ENCODE results near the gene MVB12B.

MVB12B gene

GRCh38 chr9:126419475-126419874, 92.8 kb downstream of the MVB12B start:
- no peak for DNase-seq (ENCODE audit: extremely low spot score, insufficient read length, low read depth)
- no peak for FAIRE-seq

- FAIRE-seq (no peak), DNase-seq (ENCODE audit: extremely low spot score, insufficient read length, low read depth) (no peak)
These were observed 93.5 kb downstream of the MVB12B start for GRCh38 chr9:126420135-126420534.

DNA sequence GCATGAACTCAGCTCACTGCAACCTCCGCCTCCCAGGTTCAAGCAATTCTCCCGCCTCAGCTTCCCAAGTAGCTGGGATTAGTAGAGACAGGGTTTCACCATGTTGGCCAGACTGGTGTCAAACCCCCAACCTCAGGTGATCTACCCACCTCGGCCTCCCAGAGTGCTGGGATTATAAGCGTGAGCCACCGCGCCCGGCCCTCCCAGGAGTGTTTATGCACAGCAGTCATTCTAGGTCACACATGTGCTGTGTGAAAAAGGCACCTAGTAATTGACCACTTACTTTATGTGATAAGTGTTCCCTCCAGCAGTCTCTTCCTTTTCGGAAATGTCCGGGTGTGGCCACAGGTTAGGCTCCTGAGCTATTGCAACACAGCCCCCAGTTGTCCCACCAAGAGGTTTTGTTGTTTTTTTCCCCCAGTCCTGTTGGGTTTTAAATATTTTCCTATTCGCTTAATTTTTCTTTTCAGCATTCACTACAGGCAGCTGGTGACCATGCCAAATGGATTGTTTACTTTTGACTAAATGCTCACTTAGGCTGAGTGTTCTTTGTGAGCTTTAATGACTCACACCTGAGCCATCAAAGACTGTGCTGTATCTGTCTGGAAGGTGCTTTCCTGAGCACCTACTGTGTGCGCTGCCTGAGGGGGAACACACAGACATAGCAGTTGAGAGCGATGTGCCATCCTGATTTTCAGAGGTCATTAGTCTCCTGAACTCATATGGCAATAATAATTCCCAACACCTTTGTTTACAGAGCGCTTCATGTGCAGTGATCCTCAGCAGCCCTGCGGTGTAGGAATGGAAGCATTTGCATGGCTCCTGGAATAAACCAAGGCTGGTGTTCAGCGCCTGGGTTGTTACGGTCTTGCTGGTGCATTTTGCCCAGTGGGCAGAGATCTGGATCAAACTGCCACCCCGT, 94.3 kb downstream of the MVB12B start:
- no peak for DNase-seq (ENCODE audit: extremely low spot score, insufficient read length, low read depth)

GRCh38 chr9:126421567-126422428, 95.2 kb downstream of the MVB12B start:
- no peak for DNase-seq (ENCODE audit: extremely low spot score, insufficient read length, low read depth)
- FAIRE-seq = no peak

More for the DNA sequence above, 94.3 kb downstream of the MVB12B start:
- FAIRE-seq = no peak

DNA sequence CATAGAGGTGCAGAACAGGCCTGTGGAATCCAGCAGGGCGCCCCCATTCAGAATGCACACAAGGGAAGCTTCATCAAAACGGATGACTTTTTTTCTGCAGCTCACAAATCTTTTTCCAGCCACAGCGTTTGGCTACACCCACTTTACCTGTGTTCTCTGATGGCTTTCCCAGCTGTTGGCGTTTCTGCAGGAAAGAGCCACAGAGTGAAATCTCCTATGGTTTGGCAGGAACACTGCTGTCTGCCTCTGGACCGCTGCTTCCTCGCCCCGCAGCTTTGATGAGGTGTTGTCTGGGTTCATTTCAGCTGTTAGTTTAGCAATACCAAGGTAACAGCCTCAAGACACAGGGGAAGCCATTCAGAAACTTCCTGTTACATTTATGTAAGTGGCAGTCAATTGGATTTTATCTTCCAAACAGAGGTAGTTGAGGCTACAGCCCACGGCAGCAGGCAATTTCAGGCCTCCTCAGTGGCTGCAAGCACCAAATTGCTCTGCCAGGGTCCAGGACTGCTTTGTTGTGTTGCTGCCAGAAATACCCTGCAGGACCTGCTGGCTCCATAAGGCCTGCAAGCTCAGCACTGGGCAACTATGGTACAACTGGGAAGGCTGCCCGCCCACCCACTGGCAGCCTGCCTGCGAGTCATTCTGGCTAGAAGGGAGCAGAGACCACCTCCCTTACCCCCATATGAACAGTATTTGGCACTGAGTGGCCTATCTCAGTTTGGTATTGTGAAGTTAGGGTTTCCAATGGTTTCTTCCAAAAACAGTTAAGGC, 96.7 kb downstream of the MVB12B start:
- FAIRE-seq (no peak), DNase-seq (ENCODE audit: extremely low spot score, insufficient read length, low read depth) (no peak)

DNA sequence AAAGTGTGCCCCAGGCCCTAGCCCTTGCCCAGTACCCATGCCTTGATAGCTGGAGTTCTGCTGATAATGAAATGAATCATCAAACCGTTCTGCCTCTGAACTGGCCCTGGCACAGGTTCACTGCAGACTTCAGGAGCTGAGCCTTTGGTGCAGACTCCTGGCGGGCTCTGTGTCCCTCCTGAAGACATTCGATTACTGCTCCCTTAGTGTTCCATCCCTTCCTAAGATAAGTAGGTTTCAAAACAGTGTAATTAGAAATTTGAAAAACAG, 97.2 kb downstream of the MVB12B start:
- DNase-seq (ENCODE audit: extremely low spot score, insufficient read length, low read depth) (no peak), FAIRE-seq (no peak)

- no peak for DNase-seq (ENCODE audit: extremely low spot score, insufficient read length, low read depth)
- FAIRE-seq = no peak
These were observed 97.9 kb downstream of the MVB12B start for GRCh38 chr9:126424511-126424910.

DNA sequence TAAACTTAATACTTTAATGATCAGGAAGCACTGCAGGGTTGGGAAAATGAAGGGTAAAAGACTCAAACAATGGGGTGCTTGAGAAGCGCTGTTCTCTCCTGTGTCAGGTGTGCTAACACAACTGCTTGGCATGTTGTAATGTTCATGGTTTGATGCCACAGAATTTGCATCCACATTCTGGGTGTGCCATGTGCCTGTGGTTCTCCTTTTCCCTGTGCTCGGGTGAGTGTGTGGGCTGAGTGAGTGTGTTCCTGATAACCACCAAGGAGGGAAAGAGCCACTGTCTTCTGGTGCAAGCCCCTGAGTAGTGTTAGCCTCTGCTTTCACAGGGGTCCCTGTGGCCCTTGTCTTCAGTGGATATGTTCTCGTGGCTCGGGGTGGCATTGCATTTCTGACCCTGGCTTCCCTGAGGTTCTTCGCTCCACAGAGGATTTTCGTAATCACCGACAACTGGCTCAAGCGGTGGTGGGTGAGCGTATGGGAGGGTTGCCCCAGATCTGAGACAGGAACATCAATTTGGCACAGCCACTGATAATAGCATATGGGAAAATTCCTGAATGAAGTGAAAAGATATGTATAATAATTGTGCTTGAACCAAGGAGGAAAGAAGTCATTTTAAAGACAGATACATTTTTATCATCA, 102.0 kb downstream of the MVB12B start:
- no peak for FAIRE-seq

DNA sequence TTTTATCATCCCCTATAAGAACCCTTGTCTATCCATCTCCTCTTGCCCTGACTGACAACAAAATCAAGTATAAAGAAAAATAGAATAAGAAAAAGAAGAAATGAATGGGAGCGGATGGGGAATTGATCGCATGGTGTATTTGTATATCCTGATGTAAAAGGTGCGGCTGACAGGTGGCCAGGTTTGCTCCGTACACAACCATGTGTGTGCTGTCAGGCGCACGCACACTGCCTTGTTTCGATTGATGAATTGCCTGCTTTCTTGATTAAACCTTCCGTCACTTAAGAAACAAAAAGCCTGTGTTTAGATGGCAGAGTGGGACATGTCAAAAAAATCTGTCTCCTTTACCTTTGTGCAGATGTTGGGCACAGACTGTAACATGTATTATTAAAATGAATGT, 102.6 kb downstream of the MVB12B start:
- DNase-seq (ENCODE audit: extremely low spot score, insufficient read length, low read depth) (no peak), FAIRE-seq (no peak)

More for the DNA sequence above, 102.0 kb downstream of the MVB12B start:
- no peak for DNase-seq (ENCODE audit: extremely low spot score, insufficient read length, low read depth)

DNA sequence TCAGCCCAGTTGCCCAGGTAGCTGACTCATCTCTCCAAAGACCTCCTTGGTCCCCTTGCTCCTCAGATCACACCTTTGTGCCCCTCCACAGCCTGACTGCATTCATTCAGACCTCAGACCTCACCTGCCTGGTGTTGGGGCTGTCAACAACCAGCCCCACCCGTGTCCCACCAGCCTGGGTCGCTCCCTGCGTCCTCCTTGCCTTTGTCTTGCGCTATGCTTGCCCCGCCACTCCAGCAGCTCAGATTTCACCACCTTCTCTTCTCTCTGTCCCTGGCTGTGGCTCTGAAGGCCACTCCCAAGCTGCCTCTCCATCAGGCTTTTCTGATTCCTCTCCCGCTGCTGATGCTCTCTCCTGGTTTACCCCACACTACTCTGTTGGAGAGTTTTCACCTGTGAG, 103.5 kb downstream of the MVB12B start:
- no peak for FAIRE-seq
- no peak for DNase-seq (ENCODE audit: extremely low spot score, insufficient read length, low read depth)

- FAIRE-seq (no peak), DNase-seq (ENCODE audit: extremely low spot score, insufficient read length, low read depth) (no peak)
These were observed 104.6 kb downstream of the MVB12B start for GRCh38 chr9:126431077-126431742.

GRCh38 chr9:126432659-126433058, 106.0 kb downstream of the MVB12B start:
- DNase-seq (ENCODE audit: extremely low spot score, insufficient read length, low read depth) = no peak
- FAIRE-seq = no peak

GRCh38 chr9:126435105-126435504, 108.5 kb downstream of the MVB12B start:
- no peak for DNase-seq (ENCODE audit: extremely low spot score, insufficient read length, low read depth)
- no peak for FAIRE-seq

GRCh38 chr9:126435626-126436025, 109.0 kb downstream of the MVB12B start:
- no peak for DNase-seq (ENCODE audit: extremely low spot score, insufficient read length, low read depth)
- FAIRE-seq = no peak

GRCh38 chr9:126436545-126437267, 110.1 kb downstream of the MVB12B start:
- no peak for FAIRE-seq
- no peak for DNase-seq (ENCODE audit: extremely low spot score, insufficient read length, low read depth)

- DNase-seq (ENCODE audit: extremely low spot score, insufficient read length, low read depth) (no peak), FAIRE-seq (no peak)
These were observed 110.6 kb downstream of the MVB12B start for GRCh38 chr9:126437268-126437666.

DNA sequence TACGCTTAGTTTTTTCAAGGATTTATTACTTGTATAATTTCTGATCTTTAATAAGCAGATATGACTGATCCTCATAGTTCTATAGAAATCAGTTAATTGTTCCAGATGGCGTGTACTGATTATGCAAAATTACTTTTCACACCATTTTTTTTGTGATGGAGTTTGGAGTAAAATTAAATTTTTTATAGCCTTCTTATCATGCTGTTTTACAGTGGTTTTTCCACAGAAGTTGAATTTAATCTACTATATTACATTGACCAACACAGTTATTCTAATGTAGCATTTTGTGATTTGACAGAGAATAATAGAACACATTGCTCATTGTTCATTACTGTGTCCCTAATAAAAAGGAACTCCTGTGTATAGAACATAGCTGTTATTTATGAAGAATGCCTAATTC, 111.1 kb downstream of the MVB12B start:
- FAIRE-seq (no peak), DNase-seq (ENCODE audit: extremely low spot score, insufficient read length, low read depth) (no peak)

GRCh38 chr9:126438741-126439401, 112.2 kb downstream of the MVB12B start:
- DNase-seq (ENCODE audit: extremely low spot score, insufficient read length, low read depth) (no peak), FAIRE-seq (no peak)
